HG03565 (cell line): ENCODE data around the gene CEP164.

ENCODE experiments used
- ATAC-seq: cut with Tn5 transposase; IDR thresholded peaks from one replicate; pipeline ENCODE4 v1.9.1; 2021; ENCODE audit warnings: mild to moderate bottlenecking, moderate library complexity; ENCODE audit not compliant: unreplicated experiment

CEP164 gene

GRCh38 chr11:117457835-117458234 is 130.2 kb downstream of the CEP164 start:
- no peak for ATAC-seq

GRCh38 chr11:117458275-117459122 is 130.8 kb downstream of the CEP164 start:
- no peak for ATAC-seq

GRCh38 chr11:117459123-117459978 is 131.7 kb downstream of the CEP164 start:
- no peak for ATAC-seq

GRCh38 chr11:117459979-117460300 is 132.3 kb downstream of the CEP164 start:
- ATAC-seq: no peak

- no peak for ATAC-seq
Observed at GRCh38 chr11:117461396-117462182, 133.9 kb downstream of the CEP164 start.

- ATAC-seq: no peak
Observed at GRCh38 chr11:117462183-117462863, 134.7 kb downstream of the CEP164 start.

GRCh38 chr11:117462864-117463247 is 135.2 kb downstream of the CEP164 start:
- ATAC-seq: no peak
